Fibroblast of lung (primary cell): ENCODE measurements around the gene IL10.

Source experiments
- EZH2 ChIP-seq: IDR thresholded peaks from 2 replicates; pipeline ENCODE4 v1.5.1; 2012; ENCODE audit warnings: low read length, control low read depth, mild to moderate bottlenecking; ENCODE audit errors: missing control alignments
- TF ChIP-seq, protein P1 (sequence below), 2 donors: IDR thresholded peaks in 1 of 2; conservative IDR thresholded peaks in 1 of 2; 1 replicate in 1 of 2; 2 replicates in 1 of 2; pipeline ENCODE4 v1.5.1; 2011 to 2012; ENCODE audit warnings: low read length in 2 of 2, control low read depth in 1 of 2, inconsistent platforms in 1 of 2, low read depth in 1 of 2, mild to moderate bottlenecking in 1 of 2

DNA sequence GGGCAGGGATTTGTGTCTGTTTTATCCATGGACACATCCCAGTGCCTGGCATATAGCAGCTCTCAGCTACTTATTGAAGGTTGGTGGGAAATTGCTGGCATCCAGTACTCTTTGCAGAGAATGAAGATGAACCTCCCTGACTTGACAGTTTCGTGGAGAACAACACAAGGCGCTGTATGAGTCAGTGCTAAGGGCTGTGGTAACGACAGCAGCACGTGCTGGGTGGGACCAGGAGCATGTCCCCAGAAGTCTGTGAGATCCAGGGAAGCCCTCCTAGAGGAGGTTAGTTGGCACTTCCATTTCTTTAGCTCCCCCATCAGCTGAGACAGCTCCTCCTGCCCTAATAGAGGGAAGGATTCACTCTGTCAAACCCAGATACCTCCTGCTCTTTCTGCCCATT lies 27.6 kb downstream of the IL10 start:
- TF ChIP-seq, protein P1, sequence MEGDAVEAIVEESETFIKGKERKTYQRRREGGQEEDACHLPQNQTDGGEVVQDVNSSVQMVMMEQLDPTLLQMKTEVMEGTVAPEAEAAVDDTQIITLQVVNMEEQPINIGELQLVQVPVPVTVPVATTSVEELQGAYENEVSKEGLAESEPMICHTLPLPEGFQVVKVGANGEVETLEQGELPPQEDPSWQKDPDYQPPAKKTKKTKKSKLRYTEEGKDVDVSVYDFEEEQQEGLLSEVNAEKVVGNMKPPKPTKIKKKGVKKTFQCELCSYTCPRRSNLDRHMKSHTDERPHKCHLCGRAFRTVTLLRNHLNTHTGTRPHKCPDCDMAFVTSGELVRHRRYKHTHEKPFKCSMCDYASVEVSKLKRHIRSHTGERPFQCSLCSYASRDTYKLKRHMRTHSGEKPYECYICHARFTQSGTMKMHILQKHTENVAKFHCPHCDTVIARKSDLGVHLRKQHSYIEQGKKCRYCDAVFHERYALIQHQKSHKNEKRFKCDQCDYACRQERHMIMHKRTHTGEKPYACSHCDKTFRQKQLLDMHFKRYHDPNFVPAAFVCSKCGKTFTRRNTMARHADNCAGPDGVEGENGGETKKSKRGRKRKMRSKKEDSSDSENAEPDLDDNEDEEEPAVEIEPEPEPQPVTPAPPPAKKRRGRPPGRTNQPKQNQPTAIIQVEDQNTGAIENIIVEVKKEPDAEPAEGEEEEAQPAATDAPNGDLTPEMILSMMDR (conservative IDR thresholded peaks at IDR 0.05 in 1 of 2, IDR thresholded peaks at IDR 0.05 in 1 of 2; ENCODE audit: low read depth in 1 of 2, low read length in 2 of 2), result no peak
- no peak for TF ChIP-seq EZH2
